HepG2 (cell line): ENCODE results near the gene UNC5CL. TPM values are rescaled to one million over a fixed set of nuclear protein-coding genes. Genes with fewer than 3 reads are reported as not detected.

ENCODE experiments used
- BRD4 ChIP-seq: sonication (generic); formaldehyde crosslinking; IDR thresholded peaks from 2 replicates; pipeline ENCODE4 v1.4.0; 2020; ENCODE audit warnings: missing genetic modification reagents
- EEA1 ChIP-seq: sonication (generic); formaldehyde crosslinking; IDR thresholded peaks from 2 replicates; pipeline ENCODE4 v1.5.1; 2020; ENCODE audit warnings: mild to moderate bottlenecking, missing genetic modification reagents, borderline replicate concordance
- ISX ChIP-seq: sonication (generic); formaldehyde crosslinking; conservative IDR thresholded peaks from 2 replicates; pipeline ENCODE4 v1.5.0; 2020; ENCODE audit warnings: missing genetic modification reagents
- MTF2 ChIP-seq: sonication (generic); formaldehyde crosslinking; IDR thresholded peaks from 2 replicates; pipeline ENCODE4 v1.5.0; 2020; ENCODE audit warnings: missing genetic modification reagents, borderline replicate concordance
- RAD51 ChIP-seq: fragments of 450-650 bp; IDR thresholded peaks from 2 replicates; pipeline ENCODE4 v1.6.1; 2016; ENCODE audit warnings: borderline replicate concordance
- RBAK ChIP-seq: sonication (generic); formaldehyde crosslinking; IDR thresholded peaks from 2 replicates; pipeline ENCODE4 v1.5.1; 2020; ENCODE audit warnings: mild to moderate bottlenecking, missing genetic modification reagents
- RNF2 ChIP-seq: fragments of 450-650 bp; conservative IDR thresholded peaks from 2 replicates; pipeline ENCODE4 v1.6.1; 2016; ENCODE audit warnings: low read depth
- SALL2 ChIP-seq: sonication (generic); formaldehyde crosslinking; IDR thresholded peaks from 2 replicates; pipeline ENCODE4 v1.8.1; 2023; ENCODE audit warnings: mild to moderate bottlenecking, missing genetic modification reagents, inconsistent platforms
- SP1 ChIP-seq, 2 experiments: fragments of 450-650 bp in 1 of 2; sonication (generic) in 1 of 2; formaldehyde crosslinking in 1 of 2; IDR thresholded peaks; 2 replicates each; pipeline versions ENCODE4 v1.4.0 to v1.6.1; 2016 to 2020; ENCODE audit warnings: missing genetic modification reagents in 1 of 2
- TBX2 ChIP-seq: sonication (generic); formaldehyde crosslinking; IDR thresholded peaks from 2 replicates; pipeline ENCODE4 v1.5.0; 2020; ENCODE audit warnings: missing genetic modification reagents, mild to moderate bottlenecking, borderline replicate concordance
- TEAD3 ChIP-seq: optimal IDR thresholded peaks from 2 replicates; pipeline ENCODE3; 2016; ENCODE audit warnings: borderline replicate concordance
- ZBTB7A ChIP-seq: sonication (generic); formaldehyde crosslinking; IDR thresholded peaks from 2 replicates; pipeline ENCODE4 v1.8.0; 2022; ENCODE audit warnings: mild to moderate bottlenecking, missing genetic modification reagents
- ZFP36L1 ChIP-seq: sonication (generic); formaldehyde crosslinking; IDR thresholded peaks from 2 replicates; pipeline ENCODE4 v1.8.0; 2022; ENCODE audit warnings: mild to moderate bottlenecking, missing genetic modification reagents, moderate library complexity
- ZFYVE20 ChIP-seq: sonication (generic); formaldehyde crosslinking; IDR thresholded peaks from 2 replicates; pipeline ENCODE4 v1.8.0; 2023; ENCODE audit warnings: low read depth, mild to moderate bottlenecking, moderate library complexity, missing genetic modification reagents, borderline replicate concordance
- ZKSCAN5 ChIP-seq: sonication (generic); formaldehyde crosslinking; IDR thresholded peaks from 2 replicates; pipeline ENCODE4 v1.5.1; 2020; ENCODE audit warnings: mild to moderate bottlenecking, missing genetic modification reagents
- ZNF34 ChIP-seq: sonication (generic); formaldehyde crosslinking; IDR thresholded peaks from 2 replicates; pipeline ENCODE4 v1.4.0; 2020; ENCODE audit warnings: mild to moderate bottlenecking, missing genetic modification reagents, borderline replicate concordance
- ZNF709 ChIP-seq: sonication (generic); formaldehyde crosslinking; IDR thresholded peaks from 2 replicates; pipeline ENCODE4 v1.5.0; 2020; ENCODE audit warnings: mild to moderate bottlenecking, missing genetic modification reagents
- ZNF883 ChIP-seq: sonication (generic); formaldehyde crosslinking; IDR thresholded peaks from 2 replicates; pipeline ENCODE4 v1.5.1; 2020; ENCODE audit warnings: mild to moderate bottlenecking, missing genetic modification reagents; ENCODE audit errors: not compliant biosample characterization
- ZSCAN25 ChIP-seq: sonication (generic); formaldehyde crosslinking; IDR thresholded peaks from 2 replicates; pipeline ENCODE4 v1.8.0; 2022; ENCODE audit warnings: mild to moderate bottlenecking, missing genetic modification reagents
- polyA plus RNA-seq, 8 experiments: library from polyadenylated mRNA; depleted of rRNA in 3 of 8; stranded (reverse) in 7 of 8; unstranded in 1 of 8; fragments of >200 nt; fragmentation: Illumina TruSeq in 4 of 8; extraction: Trizol in 4 of 8; gene quantifications; 2 replicates each; pipeline versions ENCODE4 v1.2.1 to v1.2.3, GENCODE V29; 2011 to 2016; ENCODE audit warnings: low read depth in 4 of 8, missing spikeins in 1 of 8, mixed read lengths in 1 of 8; ENCODE audit not compliant: insufficient read depth in 1 of 8
- total RNA-seq, 5 experiments: library from RNA; depleted of rRNA; stranded (reverse); fragments of >200 nt; fragmentation: Illumina TruSeq; extraction: Trizol; gene quantifications; 2 replicates each; pipeline ENCODE4 v1.2.3, GENCODE V29; 2016; ENCODE audit warnings: low read depth in 1 of 5
- TF ChIP-seq, protein P1 (sequence below): IDR thresholded peaks from 2 replicates; pipeline ENCODE4 v1.4.0; 2020; ENCODE audit warnings: mild to moderate bottlenecking, missing genetic modification reagents
- TF ChIP-seq, protein P2 (sequence below): sonication (generic); formaldehyde crosslinking; IDR thresholded peaks from 2 replicates; pipeline ENCODE4 v1.4.0; 2020; ENCODE audit warnings: mild to moderate bottlenecking, missing genetic modification reagents
- TF ChIP-seq, protein P3 (sequence below): IDR thresholded peaks from 2 replicates; pipeline ENCODE4 v1.6.1; 2016; ENCODE audit warnings: missing genetic modification reagents, missing compliant biosample characterization
- TF ChIP-seq, protein P4 (sequence below): sonication (generic); formaldehyde crosslinking; IDR thresholded peaks from 2 replicates; pipeline ENCODE4 v1.4.0; 2020; ENCODE audit warnings: missing genetic modification reagents

The UNC5CL gene
- total and polyA plus RNA-seq, 2 of the 13 experiments (the other 11 are each of a cell fraction or from before 2014, with no cell fraction given), result 2.4 to 2.5 TPM

DNA sequence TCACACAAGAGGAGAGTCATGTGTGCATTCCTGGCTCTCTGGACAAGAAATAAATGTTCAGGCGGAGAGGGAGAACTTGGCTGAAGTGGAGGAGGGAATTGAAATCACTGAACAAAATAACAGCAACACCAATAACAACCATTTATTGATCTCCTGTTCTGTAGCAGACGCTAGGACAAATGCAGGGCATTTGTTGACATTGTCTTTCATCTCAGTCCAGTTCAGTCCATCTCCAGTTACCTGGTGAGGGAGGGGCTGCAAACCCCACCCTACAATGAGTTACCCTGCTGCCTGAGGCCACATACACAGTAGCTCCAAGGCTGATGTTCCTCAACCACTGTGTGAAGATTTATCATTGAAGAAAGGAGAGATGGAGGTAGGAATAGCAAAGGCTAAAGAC lies 27.3 kb downstream of the UNC5CL start (continued):
- TF ChIP-seq TEAD3 (no peak), ZSCAN25 (CRISPR knock-in tag) (no peak), ZKSCAN5 (CRISPR knock-in tag) (no peak), SP1 (IDR thresholded peaks at IDR 0.05) (no peak), SP1 (CRISPR knock-in tag; IDR thresholded peaks at IDR 0.05) (no peak), ZNF709 (no peak), ZNF883 (CRISPR knock-in tag) (no peak), RBAK (0 out of 2 replicates have a peak, but pooled peaks have one; percentile 22), BRD4 (no peak), ZNF34 (CRISPR knock-in tag) (no peak), RNF2 (no peak), EEA1 (CRISPR knock-in tag) (no peak), ZBTB7A (CRISPR knock-in tag) (peak; percentile 57; the same call in 1 of the 2 replicates), RAD51 (no peak), MTF2 (CRISPR knock-in tag) (no peak), ZFP36L1 (CRISPR knock-in tag) (no peak), TBX2 (CRISPR knock-in tag) (no peak; the same call in 1 of the 2 replicates), ISX (CRISPR knock-in tag) (no peak), ZFYVE20 (CRISPR knock-in tag) (no peak), SALL2 (CRISPR knock-in tag) (no peak)
- TF ChIP-seq, protein P1, sequence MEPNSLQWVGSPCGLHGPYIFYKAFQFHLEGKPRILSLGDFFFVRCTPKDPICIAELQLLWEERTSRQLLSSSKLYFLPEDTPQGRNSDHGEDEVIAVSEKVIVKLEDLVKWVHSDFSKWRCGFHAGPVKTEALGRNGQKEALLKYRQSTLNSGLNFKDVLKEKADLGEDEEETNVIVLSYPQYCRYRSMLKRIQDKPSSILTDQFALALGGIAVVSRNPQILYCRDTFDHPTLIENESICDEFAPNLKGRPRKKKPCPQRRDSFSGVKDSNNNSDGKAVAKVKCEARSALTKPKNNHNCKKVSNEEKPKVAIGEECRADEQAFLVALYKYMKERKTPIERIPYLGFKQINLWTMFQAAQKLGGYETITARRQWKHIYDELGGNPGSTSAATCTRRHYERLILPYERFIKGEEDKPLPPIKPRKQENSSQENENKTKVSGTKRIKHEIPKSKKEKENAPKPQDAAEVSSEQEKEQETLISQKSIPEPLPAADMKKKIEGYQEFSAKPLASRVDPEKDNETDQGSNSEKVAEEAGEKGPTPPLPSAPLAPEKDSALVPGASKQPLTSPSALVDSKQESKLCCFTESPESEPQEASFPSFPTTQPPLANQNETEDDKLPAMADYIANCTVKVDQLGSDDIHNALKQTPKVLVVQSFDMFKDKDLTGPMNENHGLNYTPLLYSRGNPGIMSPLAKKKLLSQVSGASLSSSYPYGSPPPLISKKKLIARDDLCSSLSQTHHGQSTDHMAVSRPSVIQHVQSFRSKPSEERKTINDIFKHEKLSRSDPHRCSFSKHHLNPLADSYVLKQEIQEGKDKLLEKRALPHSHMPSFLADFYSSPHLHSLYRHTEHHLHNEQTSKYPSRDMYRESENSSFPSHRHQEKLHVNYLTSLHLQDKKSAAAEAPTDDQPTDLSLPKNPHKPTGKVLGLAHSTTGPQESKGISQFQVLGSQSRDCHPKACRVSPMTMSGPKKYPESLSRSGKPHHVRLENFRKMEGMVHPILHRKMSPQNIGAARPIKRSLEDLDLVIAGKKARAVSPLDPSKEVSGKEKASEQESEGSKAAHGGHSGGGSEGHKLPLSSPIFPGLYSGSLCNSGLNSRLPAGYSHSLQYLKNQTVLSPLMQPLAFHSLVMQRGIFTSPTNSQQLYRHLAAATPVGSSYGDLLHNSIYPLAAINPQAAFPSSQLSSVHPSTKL, result peak; percentile 64
- TF ChIP-seq, protein P2, sequence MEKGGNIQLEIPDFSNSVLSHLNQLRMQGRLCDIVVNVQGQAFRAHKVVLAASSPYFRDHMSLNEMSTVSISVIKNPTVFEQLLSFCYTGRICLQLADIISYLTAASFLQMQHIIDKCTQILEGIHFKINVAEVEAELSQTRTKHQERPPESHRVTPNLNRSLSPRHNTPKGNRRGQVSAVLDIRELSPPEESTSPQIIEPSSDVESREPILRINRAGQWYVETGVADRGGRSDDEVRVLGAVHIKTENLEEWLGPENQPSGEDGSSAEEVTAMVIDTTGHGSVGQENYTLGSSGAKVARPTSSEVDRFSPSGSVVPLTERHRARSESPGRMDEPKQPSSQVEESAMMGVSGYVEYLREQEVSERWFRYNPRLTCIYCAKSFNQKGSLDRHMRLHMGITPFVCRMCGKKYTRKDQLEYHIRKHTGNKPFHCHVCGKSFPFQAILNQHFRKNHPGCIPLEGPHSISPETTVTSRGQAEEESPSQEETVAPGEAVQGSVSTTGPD (CRISPR knock-in tag), result no peak
- TF ChIP-seq, protein P3, sequence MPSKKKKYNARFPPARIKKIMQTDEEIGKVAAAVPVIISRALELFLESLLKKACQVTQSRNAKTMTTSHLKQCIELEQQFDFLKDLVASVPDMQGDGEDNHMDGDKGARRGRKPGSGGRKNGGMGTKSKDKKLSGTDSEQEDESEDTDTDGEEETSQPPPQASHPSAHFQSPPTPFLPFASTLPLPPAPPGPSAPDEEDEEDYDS, result no peak
- TF ChIP-seq, protein P4, sequence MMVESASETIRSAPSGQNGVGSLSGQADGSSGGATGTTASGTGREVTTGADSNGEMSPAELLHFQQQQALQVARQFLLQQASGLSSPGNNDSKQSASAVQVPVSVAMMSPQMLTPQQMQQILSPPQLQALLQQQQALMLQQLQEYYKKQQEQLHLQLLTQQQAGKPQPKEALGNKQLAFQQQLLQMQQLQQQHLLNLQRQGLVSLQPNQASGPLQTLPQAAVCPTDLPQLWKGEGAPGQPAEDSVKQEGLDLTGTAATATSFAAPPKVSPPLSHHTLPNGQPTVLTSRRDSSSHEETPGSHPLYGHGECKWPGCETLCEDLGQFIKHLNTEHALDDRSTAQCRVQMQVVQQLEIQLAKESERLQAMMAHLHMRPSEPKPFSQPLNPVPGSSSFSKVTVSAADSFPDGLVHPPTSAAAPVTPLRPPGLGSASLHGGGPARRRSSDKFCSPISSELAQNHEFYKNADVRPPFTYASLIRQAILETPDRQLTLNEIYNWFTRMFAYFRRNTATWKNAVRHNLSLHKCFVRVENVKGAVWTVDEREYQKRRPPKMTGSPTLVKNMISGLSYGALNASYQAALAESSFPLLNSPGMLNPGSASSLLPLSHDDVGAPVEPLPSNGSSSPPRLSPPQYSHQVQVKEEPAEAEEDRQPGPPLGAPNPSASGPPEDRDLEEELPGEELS (CRISPR knock-in tag), result no peak
